GM18519 (cell line): ENCODE measurements around the gene FUS.

Experiments used
- ATAC-seq: cut with Tn5 transposase; IDR thresholded peaks from one replicate; pipeline ENCODE4 v1.9.1; 2021; ENCODE audit warnings: mild to moderate bottlenecking, moderate library complexity; ENCODE audit not compliant: unreplicated experiment, low FRiP score

The FUS gene

DNA sequence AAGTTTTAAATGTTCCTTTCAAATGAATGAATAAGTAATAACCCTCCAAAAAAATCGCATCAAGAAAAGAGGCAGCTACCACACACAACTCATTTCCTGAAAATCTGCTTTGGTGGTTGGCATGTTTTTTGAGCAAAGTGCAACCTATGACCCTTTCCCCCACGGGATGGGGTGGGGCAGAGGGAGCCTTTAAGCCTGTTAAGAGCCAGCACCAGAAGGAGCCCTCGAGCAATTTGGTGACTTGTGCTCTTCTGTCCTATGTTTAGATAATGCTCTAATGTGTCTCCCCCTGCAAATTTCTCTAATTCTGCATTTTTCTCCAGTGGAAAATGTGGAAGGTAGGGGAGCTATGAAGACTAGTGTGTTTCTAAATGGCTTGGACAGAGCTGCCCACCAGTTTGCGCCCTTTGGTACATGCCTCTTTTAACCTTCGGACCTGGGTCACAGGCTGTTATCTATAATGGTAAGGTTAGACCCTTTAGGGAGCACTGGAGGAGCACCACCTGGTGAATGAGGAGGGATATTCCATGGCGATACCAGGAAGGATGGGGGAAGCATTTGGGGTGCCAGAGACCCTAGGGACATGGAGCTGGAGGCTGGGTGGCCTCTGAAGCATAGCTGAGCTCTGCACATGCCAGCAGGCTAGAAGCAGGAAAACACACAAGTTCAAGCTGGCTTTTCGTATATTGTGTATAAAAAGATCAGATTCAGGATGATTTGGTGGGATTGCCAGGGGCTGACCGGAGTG lies 21.1 kb downstream of the FUS start:
- no peak for ATAC-seq

GRCh38 chr16:31201582-31202413 lies 21.9 kb downstream of the FUS start:
- ATAC-seq: no peak

GRCh38 chr16:31202414-31203375 lies 22.8 kb downstream of the FUS start, which contains the start of gene PYCARD:
PYCARD (minus strand) TSS chr16:31202760; CDS start chr16:31202690, 70 bp downstream.
- ATAC-seq: no peak

GRCh38 chr16:31204871-31205666 lies 25.1 kb downstream of the FUS start:
- no peak for ATAC-seq

- no peak for ATAC-seq
Measured at GRCh38 chr16:31206776-31207175, 26.8 kb downstream of the FUS start.

- ATAC-seq: no peak
Measured at GRCh38 chr16:31213342-31213741, 33.4 kb downstream of the FUS start.

- ATAC-seq: no peak
Measured at GRCh38 chr16:31213877-31214707, 34.2 kb downstream of the FUS start, which contains the start of gene TRIM72. TRIM72 (plus strand) TSS chr16:31214119; CDS start chr16:31214739, 620 bp downstream.

- no peak for ATAC-seq
Measured at GRCh38 chr16:31214708-31215286, 34.9 kb downstream of the FUS start.

GRCh38 chr16:31215287-31216162 lies 35.6 kb downstream of the FUS start:
- no peak for ATAC-seq

DNA sequence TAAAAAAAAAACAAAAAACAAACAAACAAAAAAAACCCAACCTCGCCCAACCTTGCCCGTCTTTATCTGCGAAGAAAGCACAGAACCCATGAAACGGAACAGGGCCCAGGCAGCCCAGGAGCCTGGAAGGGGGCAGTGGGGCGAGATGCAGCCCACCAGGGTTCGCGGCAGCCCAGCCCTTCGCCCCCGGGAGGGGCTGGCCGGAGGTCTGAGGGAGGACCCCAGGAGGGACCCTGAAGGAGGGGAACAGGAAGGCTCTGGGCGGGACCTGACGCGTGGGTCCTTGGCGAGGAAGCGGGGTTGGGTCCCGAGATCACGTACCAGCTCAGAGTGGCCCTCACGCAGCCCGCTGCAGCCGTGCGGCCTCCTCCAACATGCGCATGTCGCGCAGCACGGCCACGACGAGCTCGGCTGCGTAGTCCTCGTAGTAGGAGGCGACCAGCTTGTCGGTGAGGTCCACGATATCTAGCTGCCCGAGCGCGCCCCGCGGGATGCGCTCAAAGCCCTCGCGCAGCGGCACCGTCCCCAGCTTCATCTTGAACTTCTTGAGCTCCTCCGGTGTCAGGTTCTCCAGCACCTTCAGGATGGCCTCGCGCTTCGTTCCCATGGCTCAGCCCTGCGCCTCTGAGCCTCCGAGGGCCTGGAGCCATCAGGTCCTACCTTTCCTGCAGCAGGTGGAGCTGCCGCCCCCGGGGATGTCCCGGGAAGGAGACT lies 36.6 kb downstream of the FUS start, which contains the start of gene PYDC1:
Gene PYDC1, minus strand, starts transcription at position 714 of the 714 bp plus-strand sequence. Its CDS starts 107 bp downstream, at position 607.
- ATAC-seq: no peak

- no peak for ATAC-seq
Measured at GRCh38 chr16:31217136-31217530, 37.2 kb downstream of the FUS start.

GRCh38 chr16:31219154-31219741 lies 39.3 kb downstream of the FUS start:
- ATAC-seq: no peak

- ATAC-seq: no peak
Measured at GRCh38 chr16:31221357-31222160, 41.6 kb downstream of the FUS start.

DNA sequence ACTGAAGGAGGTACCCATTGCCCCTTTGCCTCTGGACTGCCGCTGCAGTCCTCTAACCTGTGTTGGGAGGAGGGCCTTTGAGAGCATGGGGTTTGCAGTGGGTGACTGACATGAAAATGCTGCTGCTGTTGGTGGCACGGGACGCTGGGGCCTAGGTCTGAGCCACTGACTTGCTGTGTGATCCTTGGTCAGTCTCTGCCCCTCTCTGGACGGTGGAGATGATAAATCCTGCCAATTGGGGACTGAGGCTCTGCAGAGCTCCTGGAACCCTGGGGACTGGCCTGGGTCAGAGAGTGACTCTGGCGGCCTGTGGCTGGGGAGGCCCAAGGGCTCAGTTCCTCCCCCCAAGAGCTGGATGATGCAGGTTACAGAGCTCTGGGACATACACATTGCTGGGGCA lies 43.1 kb downstream of the FUS start:
- ATAC-seq: no peak

GRCh38 chr16:31224092-31224955 lies 44.4 kb downstream of the FUS start:
- no peak for ATAC-seq
